Neutrophil (primary cell): ENCODE data around the gene SLC2A10.

Source experiments
- H3K27ac ChIP-seq: fragments of 200-600 bp; sonication (generic); 2 replicates; pipeline ENCODE4 v1.5.1; 2016; ENCODE audit warnings: mild to moderate bottlenecking, moderate library complexity
- H3K27me3 ChIP-seq: fragments of 200-600 bp; sonication (generic); 2 replicates; pipeline ENCODE4 v1.6.0; 2016; ENCODE audit warnings: mild to moderate bottlenecking
- H3K36me3 ChIP-seq: fragments of 200-600 bp; sonication (generic); 2 replicates; pipeline ENCODE4 v1.5.1; 2017
- H3K4me1 ChIP-seq, 2 experiments: fragments of 200-600 bp in 1 of 2; sonication (generic) in 1 of 2; 1 replicate in 1 of 2; 2 replicates in 1 of 2; pipeline versions ENCODE4 v1.5.1 to v1.6.1; 2013 to 2016; ENCODE audit warnings: low read depth in 1 of 2, low read length in 1 of 2, mild to moderate bottlenecking in 1 of 2, moderate library complexity in 1 of 2; ENCODE audit not compliant: control insufficient read depth in 1 of 2, insufficient read depth in 1 of 2
- H3K4me3 ChIP-seq, 2 experiments: fragments of 200-600 bp in 1 of 2; sonication (generic) in 1 of 2; 1 replicate in 1 of 2; 2 replicates in 1 of 2; pipeline ENCODE4 v1.5.1; 2013 to 2016; ENCODE audit warnings: low read depth in 1 of 2, low read length in 1 of 2, mild to moderate bottlenecking in 1 of 2, moderate library complexity in 1 of 2
- H3K9me3 ChIP-seq: fragments of 200-600 bp; sonication (generic); 2 replicates; pipeline ENCODE4 v1.5.1; 2016
- TF ChIP-seq, protein P1 (sequence below): fragments of 200-600 bp; sonication (generic); IDR thresholded peaks from 2 replicates; pipeline ENCODE4 v1.5.1; 2016; ENCODE audit warnings: antibody characterized with exemption

Gene SLC2A10

GRCh38 chr20:46683668-46683938, 25.8 kb upstream of the SLC2A10 start:
- Histone ChIP-seq H3K9me3 (no peaks in the 10 kb centered on the region), H3K27me3 (no peaks in the 10 kb centered on the region), H3K4me3 (no peak overlapping the region), H3K36me3 (peaks cover 4% of the 10 kb centered on the region), H3K4me1 (peaks cover 11 to 15% of the 10 kb centered on the region in 2 experiments), H3K27ac (no peak overlapping the region)
- TF ChIP-seq, protein P1, sequence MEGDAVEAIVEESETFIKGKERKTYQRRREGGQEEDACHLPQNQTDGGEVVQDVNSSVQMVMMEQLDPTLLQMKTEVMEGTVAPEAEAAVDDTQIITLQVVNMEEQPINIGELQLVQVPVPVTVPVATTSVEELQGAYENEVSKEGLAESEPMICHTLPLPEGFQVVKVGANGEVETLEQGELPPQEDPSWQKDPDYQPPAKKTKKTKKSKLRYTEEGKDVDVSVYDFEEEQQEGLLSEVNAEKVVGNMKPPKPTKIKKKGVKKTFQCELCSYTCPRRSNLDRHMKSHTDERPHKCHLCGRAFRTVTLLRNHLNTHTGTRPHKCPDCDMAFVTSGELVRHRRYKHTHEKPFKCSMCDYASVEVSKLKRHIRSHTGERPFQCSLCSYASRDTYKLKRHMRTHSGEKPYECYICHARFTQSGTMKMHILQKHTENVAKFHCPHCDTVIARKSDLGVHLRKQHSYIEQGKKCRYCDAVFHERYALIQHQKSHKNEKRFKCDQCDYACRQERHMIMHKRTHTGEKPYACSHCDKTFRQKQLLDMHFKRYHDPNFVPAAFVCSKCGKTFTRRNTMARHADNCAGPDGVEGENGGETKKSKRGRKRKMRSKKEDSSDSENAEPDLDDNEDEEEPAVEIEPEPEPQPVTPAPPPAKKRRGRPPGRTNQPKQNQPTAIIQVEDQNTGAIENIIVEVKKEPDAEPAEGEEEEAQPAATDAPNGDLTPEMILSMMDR: no peak

- Histone ChIP-seq H3K27ac (no peak overlapping the region), H3K9me3 (no peaks in the 10 kb centered on the region), H3K4me3 (no peak overlapping the region), H3K36me3 (peaks cover 4% of the 10 kb centered on the region), H3K4me1 (peaks cover 14 to 17% of the 10 kb centered on the region in 2 experiments), H3K27me3 (no peaks in the 10 kb centered on the region)
- TF ChIP-seq, protein P1: no peak
Measured at GRCh38 chr20:46683939-46684750, 25.3 kb upstream of the SLC2A10 start.

DNA sequence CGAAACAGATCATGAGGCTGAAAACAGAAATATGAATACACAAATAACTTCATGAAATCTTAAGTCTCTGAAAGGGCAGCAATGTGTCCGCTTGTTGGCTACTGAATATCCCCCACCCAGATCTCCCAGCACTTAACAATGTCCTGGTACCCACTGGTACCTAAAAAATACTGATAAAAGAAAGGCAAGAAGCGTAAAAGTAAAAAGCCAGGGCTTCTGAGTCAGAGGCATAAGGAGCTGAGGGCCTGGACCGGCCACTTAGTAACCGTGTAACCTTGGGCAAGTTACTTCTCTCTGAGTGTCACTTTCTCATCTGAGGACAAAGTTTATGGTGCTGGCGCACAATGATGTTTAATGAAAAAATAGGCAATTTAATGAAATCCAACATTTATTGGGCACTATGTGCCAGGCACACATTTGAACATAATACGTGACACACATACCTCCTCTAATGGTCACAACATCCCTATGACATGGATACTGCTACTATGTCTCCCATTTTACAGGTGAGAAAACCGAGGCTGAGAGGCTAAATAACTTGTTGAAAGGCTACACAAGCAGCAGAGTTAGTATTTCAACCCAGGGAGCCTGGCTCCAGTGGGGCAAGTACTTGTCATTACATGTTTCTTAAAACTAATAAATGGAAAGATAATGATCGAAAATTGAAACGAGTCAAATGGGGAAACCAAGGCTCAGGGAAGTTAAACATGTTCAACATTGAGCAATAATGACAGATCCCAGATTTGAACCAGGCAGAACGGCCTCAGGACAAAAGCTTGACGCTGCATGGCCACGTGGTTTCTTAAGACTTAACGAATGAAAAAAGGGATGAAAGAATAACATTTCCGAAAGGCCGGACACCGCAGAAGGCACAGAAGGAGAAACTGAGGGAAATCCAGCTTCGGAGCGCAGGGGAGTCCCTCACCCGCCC, 21.0 kb upstream of the SLC2A10 start:
- peaks cover 18 to 31% of the 10 kb centered on the region in 2 experiments for H3K4me1 ChIP-seq
- TF ChIP-seq, protein P1: no peak
- H3K4me3 ChIP-seq: peak overlapping the region; percentile 75 to 89
- H3K27me3 ChIP-seq: no peaks in the 10 kb centered on the region
- peaks cover 4% of the 10 kb centered on the region for H3K36me3 ChIP-seq
- no peaks in the 10 kb centered on the region for H3K9me3 ChIP-seq
- peak overlapping the region; percentile 77 for H3K27ac ChIP-seq

- H3K4me3 ChIP-seq: peak within 1 kb of the TSS; percentile 75 to 89
- H3K36me3 ChIP-seq: peaks cover 4% of the 10 kb centered on the region
- H3K27ac ChIP-seq: peak within 1 kb of the TSS; percentile 77
- H3K27me3 ChIP-seq: no peaks in the 10 kb centered on the region
- TF ChIP-seq, protein P1: peak; percentile 23
- H3K9me3 ChIP-seq: no peaks in the 10 kb centered on the region
- H3K4me1 ChIP-seq: peaks cover 18 to 33% of the 10 kb centered on the region in 2 experiments
Measured at GRCh38 chr20:46689082-46689753, 20.2 kb upstream of the SLC2A10 start, which contains the start of gene TP53RK. Gene TP53RK, minus strand, starts transcription at chr20:46689444. Its CDS starts 30 bp downstream, at chr20:46689414.

- Histone ChIP-seq H3K27me3 (no peaks in the 10 kb centered on the region), H3K9me3 (no peaks in the 10 kb centered on the region), H3K36me3 (no peaks in the 10 kb centered on the region), H3K4me1 (peaks cover 20 to 38% of the 10 kb centered on the region in 2 experiments), H3K27ac (peak overlapping the region; percentile 77), H3K4me3 (peak overlapping the region; percentile 75 to 89)
- TF ChIP-seq, protein P1: no peak
Measured at GRCh38 chr20:46689754-46690085, 19.7 kb upstream of the SLC2A10 start.
